ENCODE results near the gene GPR68. TPM values are rescaled to one million over a fixed set of nuclear protein-coding genes. Genes with fewer than 3 reads are reported as not detected.

Gene GPR68
- total RNA-seq, 1 donor from 2014 or later = 4.2 TPM

GRCh38 chr14:91290986-91291385 lies 46.5 kb upstream of the GPR68 start:
- TF ChIP-seq, protein P1, sequence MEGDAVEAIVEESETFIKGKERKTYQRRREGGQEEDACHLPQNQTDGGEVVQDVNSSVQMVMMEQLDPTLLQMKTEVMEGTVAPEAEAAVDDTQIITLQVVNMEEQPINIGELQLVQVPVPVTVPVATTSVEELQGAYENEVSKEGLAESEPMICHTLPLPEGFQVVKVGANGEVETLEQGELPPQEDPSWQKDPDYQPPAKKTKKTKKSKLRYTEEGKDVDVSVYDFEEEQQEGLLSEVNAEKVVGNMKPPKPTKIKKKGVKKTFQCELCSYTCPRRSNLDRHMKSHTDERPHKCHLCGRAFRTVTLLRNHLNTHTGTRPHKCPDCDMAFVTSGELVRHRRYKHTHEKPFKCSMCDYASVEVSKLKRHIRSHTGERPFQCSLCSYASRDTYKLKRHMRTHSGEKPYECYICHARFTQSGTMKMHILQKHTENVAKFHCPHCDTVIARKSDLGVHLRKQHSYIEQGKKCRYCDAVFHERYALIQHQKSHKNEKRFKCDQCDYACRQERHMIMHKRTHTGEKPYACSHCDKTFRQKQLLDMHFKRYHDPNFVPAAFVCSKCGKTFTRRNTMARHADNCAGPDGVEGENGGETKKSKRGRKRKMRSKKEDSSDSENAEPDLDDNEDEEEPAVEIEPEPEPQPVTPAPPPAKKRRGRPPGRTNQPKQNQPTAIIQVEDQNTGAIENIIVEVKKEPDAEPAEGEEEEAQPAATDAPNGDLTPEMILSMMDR (IDR thresholded peaks at IDR 0.05) = no peak
- TF ChIP-seq POLR2A (IDR thresholded peaks at IDR 0.05) (no peak), POLR2AphosphoS5 (IDR thresholded peaks at IDR 0.05; ENCODE audit: insufficient read depth in 1 of 2, low read depth in 1 of 2) (no peak)
- H3K4me3 ChIP-seq = no peak overlapping the region
- intact Hi-C loops (cut with DNase I) = no loop called here
- no peaks in the 10 kb centered on the region for H3K9me3 ChIP-seq
- H3K36me3 ChIP-seq = peaks cover 0 to 17% of the 10 kb centered on the region in 2 donors
- H3K27me3 ChIP-seq = no peaks in the 10 kb centered on the region
- DNase-seq (ENCODE audit: extremely low spot score in 2 of 2) = no peak
- H3K27ac ChIP-seq = no peak overlapping the region
- H3K4me1 ChIP-seq = no peaks in the 10 kb centered on the region

DNA sequence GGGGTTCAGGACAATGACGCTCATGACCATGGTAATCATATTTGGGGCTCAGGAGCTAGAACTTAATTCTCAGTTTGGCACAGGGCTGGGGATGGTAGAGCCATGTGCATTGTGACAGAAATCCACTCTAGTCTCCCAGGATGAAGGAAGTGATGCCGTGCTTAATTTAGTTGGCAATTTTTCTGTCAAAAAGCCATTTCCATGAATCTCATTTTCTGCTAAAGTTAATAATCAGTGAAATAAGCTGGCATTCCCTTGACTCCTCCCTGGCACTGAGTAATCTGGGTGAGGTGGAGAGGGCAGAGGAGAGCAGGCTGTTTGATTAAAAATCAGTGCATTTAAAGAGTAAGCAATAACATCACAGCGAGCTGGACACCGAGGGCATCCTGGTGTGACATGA lies 45.0 kb upstream of the GPR68 start:
- Histone ChIP-seq H3K4me3 (no peak overlapping the region), H3K27ac (no peak overlapping the region), H3K36me3 (peaks cover 0 to 17% of the 10 kb centered on the region in 2 donors), H3K4me1 (peaks cover 12% of the 10 kb centered on the region), H3K27me3 (no peaks in the 10 kb centered on the region), H3K9me3 (no peaks in the 10 kb centered on the region)
- DNase-seq (ENCODE audit: extremely low spot score in 2 of 2) = no peak
- no peak for TF ChIP-seq POLR2A (IDR thresholded peaks at IDR 0.05)
- TF ChIP-seq, protein P1 (IDR thresholded peaks at IDR 0.05) = no peak
- TF ChIP-seq POLR2AphosphoS5 (IDR thresholded peaks at IDR 0.05; ENCODE audit: insufficient read depth in 1 of 2, low read depth in 1 of 2) = no peak
- intact Hi-C loops (cut with DNase I) = loop anchor here (5.0 kb wide), 1 partner anchor 382 kb away; no protein-coding TSS in a partner anchor

- no peak for DNase-seq (ENCODE audit: extremely low spot score in 2 of 2)
- no peaks in the 10 kb centered on the region for H3K9me3 ChIP-seq
- TF ChIP-seq, protein P1 (IDR thresholded peaks at IDR 0.05) = no peak
- no peak for TF ChIP-seq POLR2A (IDR thresholded peaks at IDR 0.05)
- no peak for TF ChIP-seq POLR2AphosphoS5 (IDR thresholded peaks at IDR 0.05; ENCODE audit: insufficient read depth in 1 of 2, low read depth in 1 of 2)
- H3K4me3 ChIP-seq = no peak overlapping the region
- intact Hi-C loops (cut with DNase I) = loop anchor here (5.0 kb wide), 1 partner anchor 382 kb away; no protein-coding TSS in a partner anchor
- H3K4me1 ChIP-seq = peaks cover 16% of the 10 kb centered on the region
- H3K36me3 ChIP-seq = peaks cover 0 to 17% of the 10 kb centered on the region in 2 donors
- H3K27me3 ChIP-seq = no peaks in the 10 kb centered on the region
- H3K27ac ChIP-seq = no peak overlapping the region
Measured at GRCh38 chr14:91288876-91289275, 44.4 kb upstream of the GPR68 start.

- peaks cover 0 to 17% of the 10 kb centered on the region in 2 donors for H3K36me3 ChIP-seq
- no peak for DNase-seq (ENCODE audit: extremely low spot score in 2 of 2)
- intact Hi-C loops (cut with DNase I) = loop anchor here (2.0 to 5.0 kb wide), 2 partner anchors 110 to 379 kb away; no protein-coding TSS in a partner anchor
Measured at GRCh38 chr14:91286530-91286937, 42.0 kb upstream of the GPR68 start.

More at GRCh38 chr14:91286530-91286937, 42.0 kb upstream of the GPR68 start:
- H3K4me1 ChIP-seq = peaks cover 25% of the 10 kb centered on the region
- no peak overlapping the region for H3K27ac ChIP-seq
- TF ChIP-seq POLR2AphosphoS5 (IDR thresholded peaks at IDR 0.05; ENCODE audit: insufficient read depth in 1 of 2, low read depth in 1 of 2) (peak in 1 of 2 donors; percentile 52), POLR2A (IDR thresholded peaks at IDR 0.05) (no peak)
- TF ChIP-seq, protein P1 (IDR thresholded peaks at IDR 0.05) = peak; percentile 75 to 96 (median 91)
- H3K27me3 ChIP-seq = no peaks in the 10 kb centered on the region
- no peak overlapping the region for H3K4me3 ChIP-seq
- no peaks in the 10 kb centered on the region for H3K9me3 ChIP-seq

All from vagina (tissue), 2 donors.